Thyroid gland (tissue), 4 donors: ENCODE data around the gene METRNL. TPM values are rescaled to one million over a fixed set of nuclear protein-coding genes. Genes with fewer than 3 reads are reported as not detected.

Source experiments
- DNase-seq, 2 donors: peaks; one replicate each; pipeline ENCODE4 v3.0.0-alpha.2; 2019
- H3K27ac ChIP-seq, 3 donors: fragments of 200-600 bp; sonication (generic); 1 replicate in 2 of 3; 2 replicates in 1 of 3; pipeline ENCODE4 v1.5.1; 2016 to 2019; ENCODE audit warnings: mild to moderate bottlenecking in 1 of 3, moderate library complexity in 1 of 3
- H3K27me3 ChIP-seq: fragments of 200-600 bp; sonication (generic); one replicate; pipeline ENCODE4 v1.5.1; 2019
- H3K36me3 ChIP-seq, 2 donors: fragments of 200-600 bp; sonication (generic); one replicate each; pipeline ENCODE4 v1.5.1; 2016 to 2019
- H3K4me1 ChIP-seq, 2 donors: fragments of 200-600 bp; sonication (generic); one replicate each; pipeline ENCODE4 v1.5.1; 2017 to 2019
- H3K4me3 ChIP-seq, 3 donors: fragments of 200-600 bp; sonication (generic); replicated peaks in 1 of 3; 1 replicate in 2 of 3; 2 replicates in 1 of 3; pipeline ENCODE4 v1.5.1; 2016; ENCODE audit warnings: mild to moderate bottlenecking in 1 of 3
- H3K9me3 ChIP-seq: fragments of 200-600 bp; sonication (generic); one replicate; pipeline ENCODE4 v1.5.1; 2017
- CTCF ChIP-seq, 6 experiments: fragments of 200-600 bp in 3 of 6; fragments of 450-650 bp in 3 of 6; sonication (generic) in 3 of 6; IDR thresholded peaks; one replicate each; pipeline ENCODE4 v1.5.1; 2016 to 2019; ENCODE audit warnings: antibody characterized with exemption in 6 of 6, mild to moderate bottlenecking in 2 of 6, inconsistent platforms in 1 of 6, moderate library complexity in 1 of 6
- POLR2A ChIP-seq, 2 donors: fragments of 450-650 bp; IDR thresholded peaks; one replicate each; pipeline ENCODE4 v1.6.1; 2017; ENCODE audit warnings: antibody characterized with exemption in 2 of 2, mild to moderate bottlenecking in 2 of 2, moderate library complexity in 1 of 2
- WGBS, 2 donors: methylation state at CpG; one replicate each; pipeline ENCODE4 v1.1.5; 2017; 5-methylcytosine and 5-hydroxymethylcytosine counted together
- intact Hi-C: fragments of 100-400 bp; cut with DNase I; formaldehyde crosslinking; loops from one replicate; pipeline ENCODE4 v1.15.1; 2023
- total RNA-seq, 4 donors: library from RNA; depleted of rRNA; stranded (reverse); fragments of >200 nt; gene quantifications; one replicate each; pipeline ENCODE4 v1.2.3, GENCODE V29; 2016

The METRNL gene
- total RNA-seq, 4 donors from 2014 or later, result 57.5 to 89.7 (median 73.3) TPM

GRCh38 chr17:83100853-83101391 lies 21.5 kb downstream of the METRNL start:
- Histone ChIP-seq H3K9me3 (no peaks in the 10 kb centered on the region), H3K4me3 (no peak overlapping the region), H3K36me3 (peaks cover 2% of the 10 kb centered on the region in 2 donors), H3K27ac (peak overlapping the region; percentile 89 to 98 (median 89)), H3K27me3 (no peaks in the 10 kb centered on the region), H3K4me1 (peaks cover 49 to 69% of the 10 kb centered on the region in 2 donors)
- TF ChIP-seq CTCF (IDR thresholded peaks at IDR 0.05), result no peak
- peak in 1 of 2 donors; percentile 88 for TF ChIP-seq POLR2A (IDR thresholded peaks at IDR 0.05)
- DNase-seq, result peak; percentile 91 to 95
- 4% methylated on average over 15 of the region's 22 CpGs; no CpG with 5 or more reads in 1 of the 2 donors for WGBS, 2 donors
- intact Hi-C loops, result no loop called here

GRCh38 chr17:83101805-83102480 lies 22.5 kb downstream of the METRNL start:
- WGBS, 2 donors, result 47% methylated on average over 13 of the region's 22 CpGs; no CpG with 5 or more reads in 1 of the 2 donors
- TF ChIP-seq POLR2A (IDR thresholded peaks at IDR 0.05), result no peak
- TF ChIP-seq CTCF (IDR thresholded peaks at IDR 0.05), result no peak
- H3K27ac ChIP-seq, result peak overlapping the region; percentile 43 to 89 (median 89)
- H3K36me3 ChIP-seq, result no peaks in the 10 kb centered on the region
- no peaks in the 10 kb centered on the region for H3K27me3 ChIP-seq
- no peaks in the 10 kb centered on the region for H3K9me3 ChIP-seq
- peaks cover 45 to 64% of the 10 kb centered on the region in 2 donors for H3K4me1 ChIP-seq
- intact Hi-C loops, result no loop called here
- DNase-seq, result peak in 1 of 2 donors; percentile 53
- H3K4me3 ChIP-seq, result no peak overlapping the region

- H3K27me3 ChIP-seq, result no peaks in the 10 kb centered on the region
- H3K4me3 ChIP-seq, result no peak overlapping the region
- H3K9me3 ChIP-seq, result no peaks in the 10 kb centered on the region
- intact Hi-C loops, result no loop called here
- 18 to 67% methylated on average over 16 to 27 of the region's 60 CpGs for WGBS, 2 donors
- DNase-seq, result peak; percentile 76 to 87
- peaks cover 31 to 58% of the 10 kb centered on the region in 2 donors for H3K4me1 ChIP-seq
- H3K27ac ChIP-seq, result peak overlapping the region in 1 of 3 donors; percentile 36
- no peaks in the 10 kb centered on the region for H3K36me3 ChIP-seq
- TF ChIP-seq CTCF (IDR thresholded peaks at IDR 0.05) (no peak), POLR2A (IDR thresholded peaks at IDR 0.05) (no peak)
Measured at GRCh38 chr17:83103200-83103942, 24.0 kb downstream of the METRNL start.

- Histone ChIP-seq H3K27ac (peak overlapping the region in 1 of 3 donors; percentile 36), H3K4me3 (no peak overlapping the region), H3K9me3 (no peaks in the 10 kb centered on the region), H3K36me3 (no peaks in the 10 kb centered on the region), H3K27me3 (no peaks in the 10 kb centered on the region), H3K4me1 (peaks cover 25 to 52% of the 10 kb centered on the region in 2 donors)
- WGBS, 2 donors, result 66% methylated on average over 5 to 10 of the region's 10 CpGs
- TF ChIP-seq CTCF (IDR thresholded peaks at IDR 0.05) (no peak), POLR2A (IDR thresholded peaks at IDR 0.05) (no peak)
- no peak for DNase-seq
- intact Hi-C loops, result no loop called here
Measured at GRCh38 chr17:83103943-83104311, 24.5 kb downstream of the METRNL start.
